Peyer's patch (tissue), 4 donors: Measurements from ENCODE around the gene BAHCC1. TPM values are rescaled to one million over a fixed set of nuclear protein-coding genes. Genes with fewer than 3 reads are reported as not detected.
A peak's percentile ranks its signal among the peaks of the same experiment; 100 is the strongest.

ENCODE experiments used
- DNase-seq, 3 donors: peaks; one replicate each; pipeline ENCODE4 v3.0.0-alpha.2; 2017 to 2019
- H3K27ac ChIP-seq, 4 donors: fragments of 200-600 bp; sonication (generic); one replicate each; pipeline ENCODE4 v1.5.1; 2016 to 2019
- H3K27me3 ChIP-seq, 2 donors: fragments of 200-600 bp; sonication (generic); one replicate each; pipeline ENCODE4 v1.5.1; 2019
- H3K36me3 ChIP-seq, 3 donors: fragments of 200-600 bp; sonication (generic); one replicate each; pipeline ENCODE4 v1.5.1; 2016 to 2019
- H3K4me1 ChIP-seq, 4 donors: fragments of 200-600 bp; sonication (generic); one replicate each; pipeline ENCODE4 v1.5.1; 2016 to 2019
- H3K4me3 ChIP-seq, 4 donors: fragments of 200-600 bp; sonication (generic); 1 replicate in 3 of 4; 2 replicates in 1 of 4; pipeline ENCODE4 v1.5.1; 2016 to 2019; ENCODE audit warnings: mild to moderate bottlenecking in 1 of 4
- H3K9me3 ChIP-seq, 4 donors: fragments of 200-600 bp; sonication (generic); one replicate each; pipeline ENCODE4 v1.5.1; 2016 to 2019; ENCODE audit warnings: mild to moderate bottlenecking in 1 of 4
- POLR2A ChIP-seq, 2 donors: fragments of 450-650 bp; IDR thresholded peaks; one replicate each; pipeline ENCODE4 v1.5.1; 2017; ENCODE audit warnings: antibody characterized with exemption in 2 of 2, mild to moderate bottlenecking in 2 of 2, moderate library complexity in 2 of 2
- total RNA-seq, 4 donors: library from RNA; depleted of rRNA; stranded (reverse); fragments of >200 nt; gene quantifications; one replicate each; pipeline ENCODE4 v1.1.0, GENCODE V29; 2016
- TF ChIP-seq, protein P1 (sequence below), 6 experiments: fragments of 450-650 bp in 4 of 6; fragments of 200-600 bp in 2 of 6; sonication (generic) in 1 of 6; IDR thresholded peaks; one replicate each; pipeline ENCODE4 v1.5.1; 2017 to 2019; ENCODE audit warnings: antibody characterized with exemption in 6 of 6, mild to moderate bottlenecking in 3 of 6, moderate library complexity in 1 of 6

Gene BAHCC1
- total RNA-seq, 4 donors from 2014 or later: 11.6 to 43.0 (median 23.9) TPM

DNA sequence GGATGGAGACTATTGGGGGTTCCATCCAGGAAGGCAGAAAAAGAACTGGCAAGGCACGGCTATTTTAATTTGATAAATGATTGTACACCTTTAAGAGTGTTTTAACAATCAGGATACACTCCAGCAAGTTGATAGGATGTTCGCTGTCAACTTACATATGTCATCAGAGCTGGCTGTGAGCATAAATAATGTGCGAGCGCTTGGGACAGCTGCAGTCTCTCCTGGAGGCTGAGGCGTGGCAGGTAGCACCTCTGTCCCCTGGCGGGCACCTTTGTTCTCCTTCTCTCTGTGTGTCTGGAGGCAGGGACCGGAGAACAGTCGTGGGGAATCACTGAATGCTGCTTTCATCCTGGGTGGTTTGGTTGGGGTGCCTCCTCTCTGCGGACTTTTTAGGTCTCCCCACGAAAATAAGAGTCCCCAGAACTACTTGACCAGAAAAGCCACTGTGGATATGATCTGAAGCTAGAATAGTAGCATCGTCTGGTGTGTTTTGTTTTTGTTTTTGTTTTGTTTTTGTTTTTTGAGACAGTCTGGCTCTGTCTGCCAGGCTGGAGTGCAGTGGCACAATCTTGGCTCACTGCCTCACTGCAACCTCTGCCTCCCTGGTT is 9.4 kb downstream of the BAHCC1 start:
- DNase-seq: peak in 2 of 3 donors; percentile 71 to 75
- peak in 1 of 2 donors; percentile 26 for TF ChIP-seq POLR2A (IDR thresholded peaks at IDR 0.05)
- TF ChIP-seq, protein P1, sequence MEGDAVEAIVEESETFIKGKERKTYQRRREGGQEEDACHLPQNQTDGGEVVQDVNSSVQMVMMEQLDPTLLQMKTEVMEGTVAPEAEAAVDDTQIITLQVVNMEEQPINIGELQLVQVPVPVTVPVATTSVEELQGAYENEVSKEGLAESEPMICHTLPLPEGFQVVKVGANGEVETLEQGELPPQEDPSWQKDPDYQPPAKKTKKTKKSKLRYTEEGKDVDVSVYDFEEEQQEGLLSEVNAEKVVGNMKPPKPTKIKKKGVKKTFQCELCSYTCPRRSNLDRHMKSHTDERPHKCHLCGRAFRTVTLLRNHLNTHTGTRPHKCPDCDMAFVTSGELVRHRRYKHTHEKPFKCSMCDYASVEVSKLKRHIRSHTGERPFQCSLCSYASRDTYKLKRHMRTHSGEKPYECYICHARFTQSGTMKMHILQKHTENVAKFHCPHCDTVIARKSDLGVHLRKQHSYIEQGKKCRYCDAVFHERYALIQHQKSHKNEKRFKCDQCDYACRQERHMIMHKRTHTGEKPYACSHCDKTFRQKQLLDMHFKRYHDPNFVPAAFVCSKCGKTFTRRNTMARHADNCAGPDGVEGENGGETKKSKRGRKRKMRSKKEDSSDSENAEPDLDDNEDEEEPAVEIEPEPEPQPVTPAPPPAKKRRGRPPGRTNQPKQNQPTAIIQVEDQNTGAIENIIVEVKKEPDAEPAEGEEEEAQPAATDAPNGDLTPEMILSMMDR (IDR thresholded peaks at IDR 0.05): peak in 3 of 6 experiments; percentile 27 to 44 (median 36)
- no peaks in the 10 kb centered on the region for H3K27me3 ChIP-seq
- H3K36me3 ChIP-seq: no peaks in the 10 kb centered on the region
- H3K4me1 ChIP-seq: peaks cover 3 to 51% (median 8%) of the 10 kb centered on the region in 4 donors
- H3K9me3 ChIP-seq: no peaks in the 10 kb centered on the region
- no peak overlapping the region for H3K4me3 ChIP-seq
- H3K27ac ChIP-seq: peak overlapping the region in 3 of 4 donors; percentile 57 to 95 (median 66)

DNA sequence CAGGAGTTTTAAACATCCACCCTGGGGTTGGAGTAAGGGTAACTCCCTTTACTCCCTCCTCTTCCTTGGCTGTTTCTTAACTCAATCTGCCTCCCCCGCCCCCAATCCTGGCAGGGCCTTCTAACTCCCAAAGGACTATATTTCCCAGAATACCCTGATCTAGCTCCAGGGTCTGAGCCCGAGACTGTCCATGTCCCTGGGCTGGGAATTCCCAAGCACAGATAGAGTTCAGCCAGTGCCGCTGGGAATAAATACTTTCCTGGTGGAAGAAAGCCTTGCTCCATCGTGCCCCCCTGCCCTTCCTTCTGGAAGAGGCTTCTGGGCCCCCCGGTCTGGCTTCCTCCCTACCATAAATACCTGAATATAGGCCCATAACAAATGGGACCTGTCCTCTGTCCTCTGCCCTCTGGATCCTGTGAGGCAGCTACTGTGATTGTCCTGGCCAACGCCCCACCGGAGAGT is 10.2 kb downstream of the BAHCC1 start:
- Histone ChIP-seq H3K27ac (peak overlapping the region in 3 of 4 donors; percentile 38 to 95 (median 66)), H3K4me3 (no peak overlapping the region), H3K9me3 (no peaks in the 10 kb centered on the region), H3K4me1 (peaks cover under 1 to 49% (median 5%) of the 10 kb centered on the region in 4 donors), H3K36me3 (no peaks in the 10 kb centered on the region), H3K27me3 (no peaks in the 10 kb centered on the region)
- no peak for DNase-seq
- TF ChIP-seq, protein P1 (IDR thresholded peaks at IDR 0.05): no peak
- no peak for TF ChIP-seq POLR2A (IDR thresholded peaks at IDR 0.05)

DNA sequence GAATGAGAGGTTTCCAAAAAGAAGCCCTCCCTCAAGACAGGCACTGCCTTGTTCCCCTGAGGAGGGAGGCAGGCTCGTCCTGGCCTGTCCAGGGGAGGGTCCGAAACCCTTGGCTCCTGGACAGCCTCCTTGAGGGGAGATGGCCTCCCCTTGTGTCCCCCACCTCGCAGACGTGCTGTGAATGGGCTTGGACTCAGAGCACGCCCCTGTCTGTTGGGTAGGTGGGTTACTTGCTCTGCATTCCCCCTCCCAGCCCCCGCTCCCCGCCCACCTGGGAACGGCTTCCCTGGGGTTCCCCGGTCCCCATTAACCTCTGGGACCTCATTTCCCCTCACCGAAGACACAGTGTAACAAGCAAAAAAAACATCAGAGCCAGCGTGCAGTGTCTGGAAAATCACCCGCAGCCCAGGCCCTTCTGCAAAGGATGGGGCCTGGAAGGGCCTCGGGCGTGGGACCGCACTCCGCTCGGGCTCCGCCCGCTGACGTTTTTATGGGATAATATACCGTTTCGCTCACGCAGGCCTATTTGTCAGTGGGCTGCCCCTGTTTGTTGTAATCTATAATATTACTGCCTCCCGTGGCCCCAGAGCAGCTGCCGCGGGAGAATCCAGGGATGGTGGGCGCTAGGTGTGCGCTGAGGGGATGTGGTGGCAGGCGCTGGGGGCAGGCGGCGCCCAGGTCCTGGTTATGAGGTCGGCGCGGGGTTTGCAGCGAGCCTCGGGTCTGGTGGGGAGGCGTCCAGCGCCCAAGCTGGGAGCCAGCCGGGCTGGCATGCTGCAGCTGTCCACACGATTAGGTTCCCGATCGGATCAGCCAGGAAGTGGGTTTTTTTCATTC is 11.1 kb downstream of the BAHCC1 start:
- Histone ChIP-seq H3K4me1 (peaks cover 0 to 42% (median 3%) of the 10 kb centered on the region in 4 donors), H3K27ac (peak overlapping the region in 3 of 4 donors; percentile 24 to 66 (median 38)), H3K27me3 (no peaks in the 10 kb centered on the region), H3K36me3 (no peaks in the 10 kb centered on the region), H3K4me3 (no peak overlapping the region), H3K9me3 (no peaks in the 10 kb centered on the region)
- no peak for DNase-seq
- no peak for TF ChIP-seq POLR2A (IDR thresholded peaks at IDR 0.05)
- TF ChIP-seq, protein P1 (IDR thresholded peaks at IDR 0.05): no peak

DNA sequence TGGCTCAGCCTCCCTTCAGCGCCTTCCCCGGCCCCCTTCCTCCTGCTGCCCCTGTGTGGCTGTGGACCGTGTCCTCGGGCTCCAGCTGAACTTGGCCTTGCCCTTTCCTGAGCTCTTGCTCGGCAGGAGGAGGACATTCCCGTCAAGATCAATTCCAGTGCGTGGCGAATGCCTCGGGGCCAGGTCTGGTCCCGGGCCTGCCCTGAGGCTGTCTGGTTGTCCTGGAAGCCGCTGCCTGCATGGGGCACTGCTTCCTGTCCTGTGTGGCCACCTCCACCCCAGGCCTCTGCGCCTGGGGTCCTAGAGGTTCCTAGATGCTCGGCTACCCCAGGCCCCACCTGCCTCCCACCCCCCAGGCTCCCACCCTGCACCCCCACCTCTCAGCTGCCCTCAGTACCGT is 12.8 kb downstream of the BAHCC1 start:
- H3K27ac ChIP-seq: no peak overlapping the region
- no peak for DNase-seq
- H3K4me3 ChIP-seq: no peak overlapping the region
- H3K4me1 ChIP-seq: peaks cover 0 to 34% (median 4%) of the 10 kb centered on the region in 4 donors
- H3K27me3 ChIP-seq: no peaks in the 10 kb centered on the region
- no peak for TF ChIP-seq POLR2A (IDR thresholded peaks at IDR 0.05)
- TF ChIP-seq, protein P1 (IDR thresholded peaks at IDR 0.05): no peak
- H3K9me3 ChIP-seq: no peaks in the 10 kb centered on the region
- no peaks in the 10 kb centered on the region for H3K36me3 ChIP-seq

DNA sequence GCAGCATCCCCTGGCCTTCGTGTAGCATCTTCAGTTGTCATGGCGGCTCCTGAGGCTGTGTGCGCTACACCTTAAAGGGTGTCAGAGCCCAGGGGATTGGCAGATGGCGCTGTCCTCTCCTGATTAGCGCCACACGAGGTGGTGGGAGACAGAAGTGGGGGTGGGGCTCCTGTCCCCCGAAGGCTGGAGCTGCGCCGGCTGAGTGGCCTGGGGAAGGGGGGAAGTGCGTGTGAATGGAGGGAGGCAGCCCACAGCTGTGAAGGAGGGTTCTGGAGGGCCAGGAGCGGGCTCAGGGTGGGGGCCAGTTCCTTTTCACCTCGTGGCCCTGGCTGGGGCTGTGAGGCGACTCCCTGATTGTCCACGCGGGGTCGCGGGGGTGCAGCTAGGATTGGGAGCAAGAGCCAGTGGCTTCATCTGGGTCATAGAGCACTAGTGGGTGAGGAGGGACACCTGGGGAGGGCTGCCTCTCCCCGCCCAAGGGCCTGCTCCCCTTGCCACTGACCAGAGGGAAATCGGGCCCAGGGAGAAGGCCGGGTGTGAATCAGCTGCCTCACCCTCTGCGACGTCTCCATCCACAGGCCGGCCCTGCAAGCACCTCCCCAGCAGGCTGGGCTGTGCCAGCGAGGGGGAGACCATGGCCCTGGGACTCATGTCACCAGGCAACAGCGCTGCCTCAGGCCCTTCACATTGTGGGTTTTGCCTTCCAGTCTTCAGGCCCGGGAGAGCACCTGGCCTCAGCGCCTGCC is 14.1 kb downstream of the BAHCC1 start:
- Histone ChIP-seq H3K36me3 (no peaks in the 10 kb centered on the region), H3K9me3 (no peaks in the 10 kb centered on the region), H3K4me1 (peaks cover 0 to 28% (median 6%) of the 10 kb centered on the region in 4 donors), H3K27ac (no peak overlapping the region), H3K4me3 (no peak overlapping the region), H3K27me3 (no peaks in the 10 kb centered on the region)
- TF ChIP-seq, protein P1 (IDR thresholded peaks at IDR 0.05): no peak
- TF ChIP-seq POLR2A (IDR thresholded peaks at IDR 0.05): no peak
- no peak for DNase-seq
